Measurements from ENCODE around the gene RBM17. TPM values are rescaled to one million over a fixed set of nuclear protein-coding genes. Genes with fewer than 3 reads are reported as not detected.

Gene RBM17
- total RNA-seq, 4 donors from 2014 or later = 64.3 to 93.3 (median 81.7) TPM

DNA sequence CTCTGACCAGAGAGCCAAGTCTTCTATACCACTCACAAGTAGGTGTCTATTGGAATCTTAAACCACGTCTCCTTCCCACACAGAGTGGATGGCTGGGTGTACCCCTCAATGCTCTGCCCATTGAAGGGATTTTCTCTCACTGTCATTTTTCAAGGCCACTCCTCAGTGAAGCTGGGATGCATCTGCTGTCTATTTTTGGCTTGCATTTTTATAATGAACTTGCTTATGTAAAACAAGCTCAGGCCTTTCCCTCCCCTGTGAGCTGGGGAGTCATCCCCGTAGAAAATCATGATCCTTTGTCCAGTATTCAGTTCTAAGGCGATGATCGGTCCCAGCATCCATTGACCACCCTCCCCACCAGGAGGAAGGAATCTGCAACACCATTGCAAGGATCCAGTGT is 9.8 kb upstream of the RBM17 start:
- 94 to 99% methylated on average over 4 of the region's 4 CpGs for WGBS, 2 donors
- peaks cover 0 to 10% of the 10 kb centered on the region in 2 donors for H3K4me1 ChIP-seq
- no peak for DNase-seq
- no peak overlapping the region for H3K4me3 ChIP-seq (replicated peaks in 1 of 3)
- H3K9me3 ChIP-seq = no peaks in the 10 kb centered on the region
- TF ChIP-seq, protein P1, sequence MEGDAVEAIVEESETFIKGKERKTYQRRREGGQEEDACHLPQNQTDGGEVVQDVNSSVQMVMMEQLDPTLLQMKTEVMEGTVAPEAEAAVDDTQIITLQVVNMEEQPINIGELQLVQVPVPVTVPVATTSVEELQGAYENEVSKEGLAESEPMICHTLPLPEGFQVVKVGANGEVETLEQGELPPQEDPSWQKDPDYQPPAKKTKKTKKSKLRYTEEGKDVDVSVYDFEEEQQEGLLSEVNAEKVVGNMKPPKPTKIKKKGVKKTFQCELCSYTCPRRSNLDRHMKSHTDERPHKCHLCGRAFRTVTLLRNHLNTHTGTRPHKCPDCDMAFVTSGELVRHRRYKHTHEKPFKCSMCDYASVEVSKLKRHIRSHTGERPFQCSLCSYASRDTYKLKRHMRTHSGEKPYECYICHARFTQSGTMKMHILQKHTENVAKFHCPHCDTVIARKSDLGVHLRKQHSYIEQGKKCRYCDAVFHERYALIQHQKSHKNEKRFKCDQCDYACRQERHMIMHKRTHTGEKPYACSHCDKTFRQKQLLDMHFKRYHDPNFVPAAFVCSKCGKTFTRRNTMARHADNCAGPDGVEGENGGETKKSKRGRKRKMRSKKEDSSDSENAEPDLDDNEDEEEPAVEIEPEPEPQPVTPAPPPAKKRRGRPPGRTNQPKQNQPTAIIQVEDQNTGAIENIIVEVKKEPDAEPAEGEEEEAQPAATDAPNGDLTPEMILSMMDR (IDR thresholded peaks at IDR 0.05) = no peak
- intact Hi-C loops (cut with DNase I) = no loop called here
- H3K27ac ChIP-seq = no peak overlapping the region
- H3K36me3 ChIP-seq = no peaks in the 10 kb centered on the region
- no peaks in the 10 kb centered on the region for H3K27me3 ChIP-seq

- intact Hi-C loops (cut with DNase I) = loop anchor here (10.0 kb wide), 1 partner anchor 66 kb away; no protein-coding TSS in a partner anchor
- H3K9me3 ChIP-seq = no peaks in the 10 kb centered on the region
- H3K27me3 ChIP-seq = no peaks in the 10 kb centered on the region
- H3K4me3 ChIP-seq (replicated peaks in 1 of 3) = no peak overlapping the region
- no peaks in the 10 kb centered on the region for H3K36me3 ChIP-seq
- TF ChIP-seq, protein P1 (IDR thresholded peaks at IDR 0.05) = no peak
- TF ChIP-seq POLR2A (IDR thresholded peaks at IDR 0.05) = no peak
- no peak for DNase-seq
- H3K4me1 ChIP-seq = peaks cover 0 to 10% of the 10 kb centered on the region in 2 donors
- H3K27ac ChIP-seq = no peak overlapping the region
- WGBS, 2 donors = 85 to 90% methylated on average over 4 of the region's 4 CpGs
Measured at GRCh38 chr10:6080417-6080973, 8.3 kb upstream of the RBM17 start.

DNA sequence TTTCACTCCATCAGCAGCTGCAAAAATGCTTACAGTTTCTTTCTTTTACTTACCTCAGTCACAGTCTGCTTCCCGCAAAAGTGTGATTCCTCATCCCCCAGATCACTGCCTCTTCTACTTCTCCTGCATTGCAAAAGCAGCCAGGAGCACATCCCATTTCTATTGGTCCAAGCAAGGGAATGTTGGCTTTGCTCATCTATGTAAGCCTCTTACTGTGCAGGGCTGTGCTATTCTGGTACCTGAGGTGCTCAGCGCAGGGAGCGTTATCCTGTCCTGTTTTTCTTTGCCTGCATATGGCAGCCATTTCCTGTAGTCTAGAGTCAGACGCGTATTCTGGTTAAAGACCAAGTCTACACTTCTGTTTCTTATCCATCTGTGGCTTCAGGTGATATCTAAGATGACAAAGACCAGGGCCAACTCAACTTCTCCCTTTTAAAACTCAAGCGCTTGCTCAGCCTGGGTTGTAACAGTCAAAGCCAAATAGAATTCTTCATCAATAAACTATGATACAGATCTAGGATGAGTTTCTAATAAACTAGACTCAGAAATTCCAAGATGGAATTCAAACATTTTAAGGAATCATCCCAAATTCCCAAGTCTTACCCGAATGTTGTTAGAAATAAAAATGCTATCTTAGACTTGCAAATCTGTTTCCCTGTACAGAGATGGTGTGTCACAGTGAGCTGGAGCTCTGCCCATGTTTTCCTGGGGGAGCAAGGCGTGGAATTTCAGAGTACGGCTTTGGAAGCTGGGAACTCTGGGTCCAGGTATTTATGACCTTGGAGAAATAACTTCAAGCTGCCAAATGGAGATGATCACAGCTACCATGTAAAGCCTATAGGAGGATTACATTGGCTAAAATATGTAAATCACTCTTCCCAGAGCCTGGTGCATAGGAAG is 6.1 kb upstream of the RBM17 start:
- DNase-seq = no peak
- TF ChIP-seq, protein P1 (IDR thresholded peaks at IDR 0.05) = no peak
- no peak for TF ChIP-seq POLR2A (IDR thresholded peaks at IDR 0.05)
- WGBS, 2 donors = 46 to 52% methylated on average over 9 of the region's 9 CpGs
- Histone ChIP-seq H3K9me3 (no peaks in the 10 kb centered on the region), H3K4me1 (peaks cover 0 to 19% of the 10 kb centered on the region in 2 donors), H3K4me3 (replicated peaks in 1 of 3) (no peak overlapping the region), H3K27ac (peak overlapping the region in 1 of 3 donors; percentile 44), H3K36me3 (no peaks in the 10 kb centered on the region), H3K27me3 (no peaks in the 10 kb centered on the region)
- intact Hi-C loops (cut with DNase I) = loop anchor here (10.0 kb wide), 1 partner anchor 68 kb away; no protein-coding TSS in a partner anchor

DNA sequence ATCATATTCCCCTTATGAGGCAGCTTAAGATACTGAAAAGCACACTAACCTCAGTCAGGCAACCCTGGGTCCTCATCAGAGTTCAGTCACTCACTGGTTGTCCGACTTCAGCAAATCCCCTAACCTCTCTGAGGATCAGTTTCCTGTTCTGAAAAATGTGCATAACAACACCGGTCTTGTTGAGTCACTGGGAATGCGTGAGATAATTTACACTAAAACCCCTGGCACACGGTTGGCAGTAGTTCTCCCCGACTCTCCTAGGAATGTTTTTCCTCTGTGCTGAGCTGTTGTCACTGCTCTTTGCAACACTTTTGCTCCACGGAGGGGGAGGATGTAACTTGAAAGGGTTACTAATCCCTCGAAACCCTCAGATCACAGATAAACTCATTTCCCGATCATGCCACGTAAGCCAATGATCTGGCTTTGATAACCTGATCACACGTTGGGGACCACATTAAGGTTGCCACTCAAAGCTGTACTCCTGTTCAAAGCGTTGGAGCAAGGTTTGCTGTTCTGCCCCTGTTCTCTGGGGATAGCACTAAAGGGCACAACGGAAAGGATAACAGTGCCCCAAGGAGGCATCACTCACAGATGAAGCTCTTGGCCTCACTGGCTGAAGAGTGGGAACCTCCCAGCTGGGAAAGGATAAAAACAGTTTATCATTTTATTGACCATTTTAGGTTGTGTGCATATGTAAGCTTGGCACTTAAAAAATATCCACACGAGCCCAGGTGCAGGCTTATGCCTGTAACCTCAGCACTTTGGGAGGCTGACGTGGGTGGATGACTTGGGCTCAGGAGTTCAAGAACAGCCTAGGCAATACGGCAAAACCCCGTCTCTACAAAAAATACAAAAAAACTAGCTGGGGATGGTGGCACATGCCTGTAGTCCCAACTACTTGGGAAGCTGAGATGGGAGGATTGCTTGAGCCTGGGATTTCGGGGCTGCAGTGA is 5.0 kb upstream of the RBM17 start:
- intact Hi-C loops (cut with DNase I) = loop anchor here (10.0 kb wide), 1 partner anchor 69 kb away; no protein-coding TSS in a partner anchor
- DNase-seq = no peak
- no peak overlapping the region for H3K4me3 ChIP-seq (replicated peaks in 1 of 3)
- no peaks in the 10 kb centered on the region for H3K36me3 ChIP-seq
- TF ChIP-seq, protein P1 (IDR thresholded peaks at IDR 0.05) = no peak
- no peak for TF ChIP-seq POLR2A (IDR thresholded peaks at IDR 0.05)
- no peaks in the 10 kb centered on the region for H3K9me3 ChIP-seq
- H3K27ac ChIP-seq = peak overlapping the region in 1 of 3 donors; percentile 44
- 46 to 55% methylated on average over 15 to 17 of the region's 17 CpGs for WGBS, 2 donors
- H3K27me3 ChIP-seq = no peaks in the 10 kb centered on the region
- H3K4me1 ChIP-seq = peaks cover 4 to 19% of the 10 kb centered on the region in 2 donors

All from thyroid gland (tissue), 4 donors.